CD4-positive, alpha-beta T cell (primary cell): ENCODE data around the gene IL17A. TPM values are rescaled to one million over a fixed set of nuclear protein-coding genes. Genes with fewer than 3 reads are reported as not detected.
"Not testable (repeated sequence)": the region's sequence is repeated elsewhere in the genome, so short reads cannot be mapped to it uniquely, and the experiment has no call there.

Experiments used
- ATAC-seq: fragments of 200-7000 bp; cut with Tn5 transposase; one replicate; pipeline ENCODE4 v1.10.0; 2022; ENCODE audit warnings: mild to moderate bottlenecking; ENCODE audit not compliant: poor library complexity
- CTCF ChIA-PET: fragments of 350-600 bp; sonication (Branson Sonifier 250); formaldehyde crosslinking; loops from one replicate; lab custom pipeline; 2021; ENCODE audit warnings: antibody characterized with exemption, inconsistent platforms; lab: Charles Lee
- POLR2A ChIA-PET: fragments of 350-600 bp; sonication (Branson Sonifier 250); formaldehyde crosslinking; loops from one replicate; lab custom pipeline; 2021; ENCODE audit warnings: antibody characterized with exemption, inconsistent platforms; lab: Charles Lee
- DNase-seq, 14 experiments: peaks; one replicate each; pipeline ENCODE4 v3.0.0-alpha.2; 2013 to 2020; ENCODE audit warnings: mixed read lengths in 2 of 14
- H3K27ac ChIP-seq, 2 donors: one replicate each; pipeline versions ENCODE4 v1.5.1 to v1.7.0; 2013; ENCODE audit warnings: low read length in 2 of 2, low read depth in 1 of 2, mild to moderate bottlenecking in 1 of 2
- H3K27me3 ChIP-seq, 2 experiments: 1 replicate in 1 of 2; 2 replicates in 1 of 2; pipeline versions ENCODE4 v1.6.1 to v1.7.0; 2013; ENCODE audit warnings: low read length in 2 of 2, control low read depth in 1 of 2, mild to moderate bottlenecking in 1 of 2, moderate library complexity in 1 of 2; ENCODE audit not compliant: insufficient read depth in 2 of 2, control insufficient read depth in 1 of 2
- H3K36me3 ChIP-seq: one replicate; pipeline ENCODE4 v1.6.1; 2013; ENCODE audit warnings: low read length, control low read depth; ENCODE audit not compliant: insufficient read depth
- H3K4me1 ChIP-seq: one replicate; pipeline ENCODE4 v1.6.1; 2013; ENCODE audit warnings: low read length, control low read depth; ENCODE audit not compliant: insufficient read depth
- H3K4me3 ChIP-seq: one replicate; pipeline ENCODE4 v1.5.1; 2013; ENCODE audit warnings: mild to moderate bottlenecking, low read length, moderate library complexity
- H3K9me3 ChIP-seq, 2 experiments: 1 replicate in 1 of 2; 2 replicates in 1 of 2; pipeline versions ENCODE4 v1.6.1 to v1.7.0; 2013; ENCODE audit warnings: low read length in 2 of 2, mild to moderate bottlenecking in 2 of 2, control low read depth in 1 of 2, moderate library complexity in 1 of 2; ENCODE audit not compliant: control insufficient read depth in 1 of 2, insufficient read depth in 1 of 2
- H3K27ac Mint-ChIP-seq: one replicate; pipeline ENCODE4 v1.8.0; 2020; ENCODE audit warnings: mixed read lengths
- H3K27me3 Mint-ChIP-seq: one replicate; pipeline ENCODE4 v1.8.0; 2021; ENCODE audit warnings: mixed read lengths
- H3K36me3 Mint-ChIP-seq: one replicate; pipeline ENCODE4 v1.8.0; 2021; ENCODE audit warnings: low read depth, mixed read lengths
- H3K4me1 Mint-ChIP-seq: one replicate; pipeline ENCODE4 v1.8.0; 2021; ENCODE audit warnings: low read depth, mixed read lengths
- H3K4me3 Mint-ChIP-seq: one replicate; pipeline ENCODE4 v1.8.0; 2020; ENCODE audit warnings: mild to moderate bottlenecking, mixed read lengths
- H3K9me3 Mint-ChIP-seq: one replicate; pipeline ENCODE4 v1.8.0; 2020; ENCODE audit warnings: mixed read lengths
- CTCF ChIP-seq: fragments of 200-600 bp; IDR thresholded peaks from one replicate; pipeline ENCODE4 v1.8.0; 2022; ENCODE audit warnings: antibody characterized with exemption, mild to moderate bottlenecking
- intact Hi-C, 2 experiments: fragments of 100-400 bp; cut with DNase I in 1 of 2; cut with micrococcal nuclease in 1 of 2; formaldehyde crosslinking; loops; one replicate each; pipeline versions ENCODE4 v1.15.1 to v1.9.0; 2023 to 2025; cut with DNase I, micrococcal nuclease
- total RNA-seq, 174 experiments: library from RNA in 2 of 174; stranded (reverse) in 2 of 174; gene quantifications; one replicate each; pipeline ENCODE4 v1.2.3 and lab custom pipeline; 2021 to 2026

The IL17A gene
- total RNA-seq, 2 experiments from 2014 or later = 0.14 TPM; not detected in 1

DNA sequence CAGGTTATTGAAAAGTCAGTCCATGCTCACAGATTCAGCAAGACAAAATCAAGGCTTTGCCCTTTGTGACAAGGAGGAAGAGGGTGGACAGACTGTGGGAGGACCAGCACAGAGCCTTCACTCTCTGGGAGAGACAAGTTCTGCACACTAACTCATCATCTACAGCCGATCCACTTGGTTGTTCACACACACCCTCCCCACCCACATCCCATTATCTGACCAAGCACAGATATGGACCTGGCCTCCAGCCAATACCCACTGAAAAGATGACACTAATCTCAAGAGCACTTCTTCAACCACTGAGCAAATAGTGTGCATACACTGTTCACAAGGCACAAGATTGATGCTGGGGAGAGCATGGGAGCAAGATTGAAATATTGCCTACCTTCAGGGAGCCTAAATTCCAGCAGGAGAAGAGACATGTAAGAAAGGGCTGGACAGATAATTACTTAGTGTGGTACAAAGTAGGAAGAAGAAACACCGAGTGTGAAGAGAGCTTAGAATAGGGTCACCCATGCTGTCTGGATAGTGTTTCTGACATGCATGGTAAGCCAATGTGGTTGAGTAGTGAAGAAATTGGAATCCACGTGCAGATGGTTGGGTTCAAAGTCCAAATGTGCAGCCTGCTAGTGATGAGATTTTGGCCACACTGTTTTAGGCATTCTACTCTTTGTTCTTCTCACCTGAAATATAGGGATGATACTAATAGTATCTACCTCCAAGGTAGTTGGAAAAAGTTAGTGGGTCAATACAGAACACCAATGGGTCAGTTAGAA lies 21.7 kb upstream of the IL17A start:
- Histone ChIP-seq H3K9me3 (no peaks in the 10 kb centered on the region), H3K36me3 (no peaks in the 10 kb centered on the region), H3K4me1 (no peaks in the 10 kb centered on the region), H3K27ac (no peak overlapping the region), H3K27me3 (peaks cover 0 to 3% of the 10 kb centered on the region in 2 experiments), H3K4me3 (no peak overlapping the region)
- ChIA-PET CTCF (no interaction called here), POLR2A (no interaction called here)
- H3K27me3 Mint-ChIP-seq = peaks cover 9% of the 10 kb centered on the region
- no peaks in the 10 kb centered on the region for H3K4me1 Mint-ChIP-seq
- ATAC-seq = no peak
- no peak for TF ChIP-seq CTCF
- intact Hi-C loops = loop anchor here (1.0 to 10.0 kb wide), 3 partner anchors 99 to 258 kb away; partner anchors contain the start of gene EFHC1 (in 1 of the 2)
- no peak overlapping the region for H3K4me3 Mint-ChIP-seq
- no peak for DNase-seq
- no peak overlapping the region for H3K27ac Mint-ChIP-seq
- no peaks in the 10 kb centered on the region for H3K36me3 Mint-ChIP-seq
- peaks cover 2% of the 10 kb centered on the region for H3K9me3 Mint-ChIP-seq

DNA sequence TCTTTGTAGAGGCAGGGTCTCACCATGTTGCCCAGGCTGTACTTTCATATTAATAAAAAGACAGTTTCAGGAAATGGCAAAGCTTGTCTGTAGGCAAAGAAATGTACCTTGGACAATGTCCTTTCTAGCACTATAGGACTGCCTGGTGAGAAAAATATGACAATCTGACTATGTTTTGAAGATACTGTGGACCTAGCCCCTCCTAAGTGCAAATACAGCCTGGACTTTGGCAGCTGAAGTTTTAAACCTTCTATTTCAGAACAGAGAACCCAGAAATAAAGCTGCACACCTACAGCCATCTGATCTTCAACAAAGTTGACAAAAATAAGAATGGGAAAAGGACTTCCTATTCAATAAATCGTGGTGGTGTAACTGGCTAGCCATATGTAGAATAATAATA lies 18.9 kb upstream of the IL17A start:
- no peaks in the 10 kb centered on the region for H3K36me3 ChIP-seq
- Mint-ChIP-seq H3K27me3 (peaks cover 9% of the 10 kb centered on the region), H3K4me3 (no peak overlapping the region), H3K4me1 (no peaks in the 10 kb centered on the region), H3K27ac (no peak overlapping the region), H3K9me3 (peaks cover 2% of the 10 kb centered on the region), H3K36me3 (no peaks in the 10 kb centered on the region)
- H3K4me3 ChIP-seq = no peak overlapping the region
- no peaks in the 10 kb centered on the region for H3K9me3 ChIP-seq
- no peaks in the 10 kb centered on the region for H3K4me1 ChIP-seq
- CTCF ChIA-PET = no interaction called here
- ATAC-seq (no peak), DNase-seq (no peak)
- H3K27me3 ChIP-seq = peaks cover 0 to 3% of the 10 kb centered on the region in 2 experiments
- intact Hi-C loops = loop anchor here in 1 of 2 experiments (10.0 kb wide), 1 partner anchor 238 kb away; no protein-coding TSS in a partner anchor
- POLR2A ChIA-PET = no interaction called here
- no peak overlapping the region for H3K27ac ChIP-seq
- no peak for TF ChIP-seq CTCF

- H3K4me1 Mint-ChIP-seq, H3K9me3 ChIP-seq, H3K27ac Mint-ChIP-seq, POLR2A ChIA-PET, DNase-seq, H3K9me3 Mint-ChIP-seq, ATAC-seq, H3K27me3 ChIP-seq, H3K4me1 ChIP-seq, H3K4me3 ChIP-seq, H3K36me3 Mint-ChIP-seq, CTCF ChIA-PET, H3K27ac ChIP-seq, H3K36me3 ChIP-seq, H3K27me3 Mint-ChIP-seq, H3K4me3 Mint-ChIP-seq: not testable (repeated sequence)
- intact Hi-C loops = loop anchor here in 1 of 2 experiments (10.0 kb wide), 1 partner anchor 236 kb away; no protein-coding TSS in a partner anchor
These were observed 17.8 kb upstream of the IL17A start for GRCh38 chr6:52168351-52168750.
